Measurements from ENCODE around the gene SPECC1L.
"Not testable (repeated sequence)": the region's sequence is repeated elsewhere in the genome, so short reads cannot be mapped to it uniquely, and the experiment has no call there.

SPECC1L gene

DNA sequence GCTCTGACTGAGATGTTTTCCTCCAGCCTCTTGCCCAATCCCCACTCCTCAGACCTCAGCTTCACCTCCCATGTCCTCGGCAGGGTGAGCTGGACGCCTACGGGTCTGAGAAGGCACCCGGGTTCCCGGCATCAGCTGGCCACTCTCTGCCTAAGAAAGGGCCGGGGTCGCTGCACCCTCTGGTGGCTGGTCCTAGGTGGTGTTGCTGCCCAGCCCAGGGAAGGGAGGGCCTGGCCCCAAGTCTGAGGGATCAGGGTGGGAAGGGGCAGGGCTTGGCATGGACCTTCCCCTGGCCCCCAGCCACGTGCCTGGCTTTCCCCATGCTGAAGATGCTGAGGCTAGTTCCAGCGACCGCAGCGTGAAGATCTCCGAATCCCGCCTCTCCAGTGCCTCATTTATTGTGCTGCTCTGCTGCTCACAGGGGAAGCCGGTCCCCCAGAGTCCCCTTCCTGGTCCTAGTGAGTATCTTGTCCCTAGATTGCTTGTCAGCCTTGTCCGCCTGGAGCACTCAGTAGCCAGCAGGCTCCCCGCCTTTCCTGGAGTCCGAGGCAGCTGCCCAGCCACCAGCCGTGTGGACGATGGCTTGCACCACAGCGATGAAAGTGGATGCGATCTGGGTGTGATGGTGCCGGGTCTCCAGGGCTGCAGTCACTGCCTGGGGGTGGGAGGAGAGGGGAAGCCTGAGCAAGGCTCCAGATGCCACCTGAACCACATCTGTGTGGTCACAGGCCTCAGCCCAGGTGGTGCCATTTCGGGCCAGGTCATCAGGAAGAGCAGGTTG is 22.9 kb upstream of the SPECC1L start:
- no peak for FAIRE-seq

- FAIRE-seq: not testable (repeated sequence)
These were observed 22.0 kb upstream of the SPECC1L start for GRCh38 chr22:24248611-24249010.

- FAIRE-seq: not testable (repeated sequence)
These were observed 21.2 kb upstream of the SPECC1L start for GRCh38 chr22:24249413-24249812.

DNA sequence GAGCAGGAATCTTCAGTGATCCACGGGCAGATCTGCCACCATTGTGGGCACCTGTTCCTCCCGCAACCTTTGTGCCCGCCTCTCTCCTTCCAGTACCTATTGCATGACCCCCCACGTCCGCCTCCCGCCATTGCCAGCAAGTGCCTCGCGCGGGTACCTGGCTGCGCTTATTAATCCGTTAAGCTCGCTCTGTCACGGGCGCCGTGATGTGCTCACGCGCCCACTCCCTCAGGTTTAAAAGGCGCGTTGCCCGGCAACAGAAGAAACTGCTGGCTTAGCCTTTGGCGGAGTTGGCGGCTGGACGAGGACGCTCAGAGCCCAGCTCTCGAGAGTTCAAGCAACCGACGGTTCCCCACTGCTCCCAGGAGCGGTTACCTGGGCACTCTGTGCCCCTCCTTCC is 19.3 kb upstream of the SPECC1L start:
- not testable (repeated sequence) for FAIRE-seq

DNA sequence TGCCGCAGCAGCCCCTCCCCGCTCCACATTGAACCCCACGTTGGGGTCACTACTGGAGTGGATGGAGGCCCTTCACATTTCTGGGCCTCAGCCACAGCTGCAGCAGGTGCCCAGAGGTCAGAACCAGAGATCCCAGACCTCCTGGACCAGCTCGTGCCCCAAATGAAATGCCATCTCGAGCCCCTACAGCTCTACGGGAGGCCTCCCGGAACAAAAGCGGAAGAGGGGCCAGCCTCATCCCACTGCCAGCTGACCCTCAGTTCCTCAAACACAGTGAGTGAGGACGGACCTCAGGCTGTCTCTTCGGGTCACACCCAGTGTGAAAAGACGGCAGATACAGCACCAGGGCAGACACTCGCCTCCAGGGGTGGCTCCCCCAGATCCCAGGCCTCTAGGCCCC is 17.5 kb upstream of the SPECC1L start:
- FAIRE-seq: not testable (repeated sequence)

DNA sequence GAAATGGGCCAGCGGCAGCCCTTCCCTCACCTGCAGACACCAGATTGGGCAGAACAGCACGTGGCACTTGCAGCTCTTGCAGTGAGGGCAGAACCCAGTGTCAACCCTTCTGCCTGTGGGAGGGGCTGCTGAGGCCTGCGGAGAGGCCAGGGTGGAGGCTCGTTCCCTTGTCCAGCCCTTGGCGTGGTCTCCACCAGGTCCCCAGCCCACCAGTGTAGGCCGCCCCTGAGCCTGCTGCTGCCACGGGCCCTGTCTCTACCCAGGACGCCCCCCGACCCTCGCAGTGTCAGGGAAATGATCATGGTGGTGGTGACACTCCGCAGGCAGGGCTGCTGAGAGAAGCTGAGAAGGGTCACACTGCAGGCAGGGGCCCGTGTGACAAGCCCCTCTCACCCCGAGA is 14.5 kb upstream of the SPECC1L start:
- FAIRE-seq: not testable (repeated sequence)

DNA sequence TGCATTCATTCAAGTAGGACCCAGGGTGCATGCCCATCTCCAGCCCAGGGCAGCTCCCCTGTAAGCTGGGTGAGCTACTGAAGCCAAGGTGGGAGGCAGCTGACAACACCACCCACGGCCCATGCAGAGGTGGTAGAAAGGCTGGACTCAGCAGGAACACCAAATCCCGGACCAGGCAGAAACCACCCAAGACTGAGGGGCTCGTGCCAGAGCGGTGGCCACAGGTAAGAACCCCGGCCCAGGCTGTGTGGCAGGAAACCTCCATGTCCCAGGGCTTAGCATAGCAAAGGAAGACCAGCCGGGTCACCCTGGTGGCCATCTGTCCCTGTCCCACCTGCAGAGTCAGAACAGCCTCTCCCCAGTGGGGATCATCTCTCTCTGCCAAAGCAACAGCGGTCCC is 13.9 kb upstream of the SPECC1L start:
- not testable (repeated sequence) for FAIRE-seq

DNA sequence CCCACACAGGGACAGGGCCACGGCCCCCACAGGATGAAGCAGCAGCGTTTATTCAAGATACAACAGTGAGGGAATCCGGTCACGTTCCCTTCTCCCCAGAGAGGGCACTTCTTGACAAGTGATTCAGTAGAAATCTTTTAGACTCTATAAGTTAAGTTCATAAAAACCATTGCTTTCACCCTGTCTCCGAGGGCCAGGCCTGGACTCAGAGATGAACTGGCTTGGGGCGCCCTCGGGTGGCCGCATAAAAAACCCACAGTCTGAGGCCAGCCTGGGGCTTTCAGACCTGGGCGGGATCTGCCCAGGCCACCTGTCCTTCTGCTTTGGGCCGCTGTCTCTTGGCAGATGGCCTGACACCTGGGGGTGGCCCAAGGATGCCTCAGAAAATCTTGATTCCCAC is 11.2 kb upstream of the SPECC1L start:
- not testable (repeated sequence) for FAIRE-seq

DNA sequence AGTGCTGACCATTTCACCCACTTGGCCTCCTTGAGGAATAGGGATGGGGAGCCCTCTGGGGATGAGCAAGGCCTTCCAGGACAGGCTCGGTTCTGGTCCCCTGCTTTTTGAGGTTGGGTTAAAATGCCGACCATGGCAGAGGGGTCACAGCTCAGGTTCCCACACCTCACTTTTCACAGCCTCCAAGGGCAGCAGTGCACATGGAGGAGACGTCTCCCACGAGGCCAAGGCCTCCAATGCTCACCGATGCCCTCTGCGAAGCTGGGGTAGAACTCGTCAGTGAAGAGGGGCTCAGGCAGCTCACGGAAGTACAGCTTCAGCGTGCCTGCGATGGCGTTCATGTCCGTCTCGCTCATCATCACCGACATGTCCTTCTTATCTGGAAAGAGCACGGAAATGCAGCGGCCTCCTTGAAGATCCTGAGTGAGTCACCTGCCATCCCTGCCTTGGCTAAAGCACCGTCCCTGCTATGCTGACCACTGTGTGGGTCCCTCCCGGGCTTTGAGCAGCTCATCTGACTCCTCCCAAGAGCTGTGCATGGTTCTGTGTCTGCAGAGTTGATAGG is 8.4 kb upstream of the SPECC1L start:
- not testable (repeated sequence) for FAIRE-seq

DNA sequence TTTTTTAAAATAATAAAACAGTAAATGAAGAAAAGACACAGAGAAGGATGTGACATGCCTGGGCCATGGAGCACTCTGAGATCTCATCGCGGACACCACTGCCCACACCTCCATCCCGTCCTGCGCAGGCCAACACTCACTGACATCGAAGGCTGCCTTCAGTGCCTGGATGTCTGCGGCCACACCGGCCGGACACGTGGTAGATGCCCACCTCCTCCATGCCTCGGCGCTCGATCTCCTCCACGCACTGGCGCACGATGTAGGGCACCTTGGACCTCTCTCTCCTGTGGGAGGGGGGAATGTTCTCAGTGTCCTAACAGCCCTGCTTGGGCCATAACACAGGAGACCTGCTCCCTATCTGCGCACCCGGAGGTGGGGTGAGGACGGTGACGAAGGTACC is 7.2 kb upstream of the SPECC1L start:
- FAIRE-seq: not testable (repeated sequence)

GRCh38 chr22:24264329-24264896 is 6.2 kb upstream of the SPECC1L start:
- not testable (repeated sequence) for FAIRE-seq

GRCh38 chr22:24265734-24266133 is 4.9 kb upstream of the SPECC1L start:
- FAIRE-seq: no peak

- not testable (repeated sequence) for FAIRE-seq
These were observed 4.1 kb upstream of the SPECC1L start for GRCh38 chr22:24266495-24266894.

- no peak for FAIRE-seq
These were observed 789 bp downstream of the SPECC1L start for GRCh38 chr22:24271386-24271854.

DNA sequence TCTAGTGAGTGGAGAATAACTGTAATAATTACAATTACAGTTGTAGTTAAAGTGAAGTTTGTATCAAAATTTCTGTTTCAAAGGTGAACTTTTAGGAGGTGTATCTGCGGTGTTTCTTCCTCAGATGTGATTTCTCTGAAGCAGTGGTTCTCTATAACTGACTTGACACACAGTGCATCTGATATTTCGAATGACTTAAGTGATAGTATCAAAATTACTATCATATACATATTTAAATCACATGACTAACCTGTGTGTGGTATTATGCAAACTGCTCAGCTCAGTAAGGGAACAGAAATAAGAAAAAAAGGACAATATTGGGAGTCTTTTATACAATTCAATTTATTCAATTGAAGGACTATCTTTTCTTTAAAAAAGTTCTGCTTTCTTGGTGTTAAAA is 2.4 kb downstream of the SPECC1L start:
- not testable (repeated sequence) for FAIRE-seq

DNA sequence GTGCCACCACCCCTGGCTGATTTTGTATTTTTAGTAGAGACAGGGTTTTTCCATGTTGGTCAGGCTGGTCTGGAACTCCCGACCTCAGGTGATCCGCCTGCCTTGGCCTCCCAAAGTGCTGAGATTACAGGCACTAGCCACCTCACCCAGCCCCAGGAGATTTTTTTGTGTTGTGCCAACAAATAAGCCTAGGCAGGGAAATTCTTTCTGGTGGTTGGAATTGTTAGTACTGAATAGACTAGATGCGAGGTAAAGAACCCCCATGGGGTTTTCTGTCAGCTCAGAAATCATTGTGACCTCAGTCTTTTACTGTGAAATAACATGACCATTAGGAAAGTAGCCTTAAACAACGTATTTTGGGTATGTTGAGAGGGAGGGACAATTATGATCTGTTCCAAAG is 3.3 kb downstream of the SPECC1L start:
- FAIRE-seq: not testable (repeated sequence)

DNA sequence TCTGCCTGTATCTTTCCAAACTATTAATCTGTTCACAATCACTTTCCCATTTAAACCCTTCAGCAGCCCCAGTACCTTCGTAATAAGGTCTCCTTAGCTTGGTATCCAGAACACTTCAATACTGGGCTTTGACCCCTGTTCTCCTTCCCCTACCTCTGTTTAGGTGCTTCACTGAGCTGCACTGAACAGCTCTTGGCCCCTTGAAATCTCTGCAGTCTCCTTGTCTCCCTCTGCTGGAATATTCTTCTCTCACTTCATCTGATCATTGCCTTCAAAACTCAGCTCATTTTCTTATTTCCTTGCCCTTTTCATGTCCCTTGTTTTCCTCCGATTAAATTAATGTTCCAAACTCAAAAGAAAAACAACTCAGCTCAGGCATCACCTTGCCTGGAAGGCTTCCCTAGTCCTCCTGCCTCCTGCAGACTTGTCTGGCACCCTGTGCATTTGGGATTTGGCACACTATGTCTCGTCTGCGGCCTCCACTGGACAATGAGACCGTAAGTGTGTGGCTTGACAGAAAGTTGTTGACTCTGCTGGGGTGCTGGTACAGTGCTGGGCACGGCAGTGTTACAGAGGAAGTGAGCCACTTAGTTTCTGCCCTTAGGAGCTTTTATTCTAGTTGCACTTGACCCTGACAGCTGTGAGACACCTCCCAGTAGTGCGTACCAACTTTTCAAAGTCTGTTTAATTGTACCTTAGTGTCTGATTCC is 4.2 kb downstream of the SPECC1L start:
- FAIRE-seq: not testable (repeated sequence)

DNA sequence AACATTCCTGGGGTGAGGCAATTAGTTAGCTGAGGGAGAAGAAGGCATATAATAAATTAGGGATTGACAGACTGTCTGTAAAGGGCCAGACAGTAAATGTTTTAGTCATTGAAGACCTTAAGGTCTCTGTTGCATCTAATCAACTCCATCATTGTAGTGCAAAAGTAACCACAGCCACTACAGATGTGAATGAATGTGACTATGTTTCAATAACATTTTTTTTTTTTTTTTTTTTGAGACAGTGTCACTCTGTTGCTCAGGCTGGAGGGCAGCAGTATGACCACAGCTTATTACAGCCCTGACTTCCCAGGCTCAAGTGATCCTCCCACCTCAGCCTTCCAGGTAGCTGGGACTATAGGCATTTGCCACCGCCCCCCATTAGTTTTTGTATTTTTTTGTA is 9.7 kb downstream of the SPECC1L start:
- FAIRE-seq: not testable (repeated sequence)

- FAIRE-seq: no peak
These were observed 11.8 kb downstream of the SPECC1L start for GRCh38 chr22:24282401-24282800.

DNA sequence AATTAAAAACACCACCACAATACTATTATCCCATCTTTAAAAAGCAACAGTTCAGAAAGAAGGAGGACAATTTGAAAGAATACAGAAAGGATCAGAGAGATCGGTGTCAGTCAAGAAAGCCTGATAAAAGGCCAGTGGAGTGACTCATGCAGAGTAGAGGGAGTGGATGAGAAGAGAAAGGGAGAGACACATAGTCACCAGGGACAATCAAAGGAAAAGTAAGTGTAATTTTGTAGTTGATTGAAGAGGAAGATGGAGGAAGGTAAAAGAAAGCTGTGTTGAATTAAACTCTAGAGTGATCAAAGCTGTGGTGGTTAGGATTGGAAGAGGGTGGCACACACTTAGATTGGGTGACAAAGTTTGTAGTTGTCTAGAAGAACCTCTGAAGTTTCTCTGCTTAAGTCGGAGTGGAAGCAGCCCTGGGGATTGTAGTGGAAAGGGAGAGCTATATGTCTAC is 14.1 kb downstream of the SPECC1L start:
- no peak for FAIRE-seq

- no peak for FAIRE-seq
These were observed 14.6 kb downstream of the SPECC1L start for GRCh38 chr22:24285245-24285644.

DNA sequence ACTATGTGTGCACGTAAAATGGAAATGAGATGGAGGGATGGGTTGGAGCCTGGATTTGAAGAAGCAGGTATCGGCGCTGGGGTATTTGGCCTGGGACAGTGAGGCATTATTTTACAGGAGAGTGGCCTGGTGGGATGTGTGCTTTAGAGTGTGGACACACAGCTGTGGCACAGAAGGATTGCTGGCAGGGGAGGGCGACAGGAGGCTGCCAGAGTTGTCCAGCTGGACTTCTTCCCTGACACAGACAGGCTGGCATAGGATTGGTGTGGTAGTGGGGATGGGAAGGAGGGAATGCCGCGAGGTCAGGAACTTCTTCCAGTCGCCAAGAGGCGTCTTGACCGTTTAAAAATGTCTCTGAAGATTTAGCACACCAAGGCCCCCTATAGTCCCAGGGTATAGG is 16.6 kb downstream of the SPECC1L start:
- FAIRE-seq: not testable (repeated sequence)

DNA sequence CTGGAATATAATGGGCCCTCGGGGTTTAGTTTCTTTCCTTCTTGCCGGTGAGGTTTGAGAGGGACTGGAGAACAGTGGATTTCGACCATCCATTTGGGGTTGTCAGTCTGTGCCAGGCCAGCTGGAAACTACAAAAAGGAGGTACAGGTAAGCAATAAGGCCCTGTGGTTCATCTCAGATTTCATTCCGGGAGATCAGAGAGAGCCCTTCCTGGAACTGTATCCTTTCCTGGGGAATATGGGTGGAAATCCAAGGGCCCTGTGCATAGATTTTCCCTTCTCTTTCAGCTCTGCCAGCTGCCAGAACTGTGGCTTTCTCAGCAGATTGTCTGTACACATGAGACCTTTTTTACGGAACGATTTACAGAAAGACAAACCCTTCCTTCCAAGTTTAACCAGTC is 17.2 kb downstream of the SPECC1L start:
- not testable (repeated sequence) for FAIRE-seq

All from islet of Langerhans (tissue), 1 donor.